SK-N-SH (cell line): Measurements from ENCODE around the gene CXCL16. TPM values are rescaled to one million over a fixed set of nuclear protein-coding genes. Genes with fewer than 3 reads are reported as not detected.

ENCODE experiments used
- CTCF ChIA-PET: fragments of 300-600, 350-600 bp; formaldehyde crosslinking; extraction: SDS; loops from one replicate; lab custom pipeline; 2021; lab: Yijun Ruan, JAX
- POLR2A ChIA-PET: fragments of 350-600 bp; sonication (Branson Sonifier 250); formaldehyde crosslinking; extraction: SDS; loops from one replicate; lab custom pipeline; 2020; ENCODE audit warnings: antibody characterized with exemption, inconsistent platforms; lab: Yijun Ruan, JAX
- DNase-seq: peaks from one replicate; pipeline ENCODE4 v3.0.0; 2012
- H2AFZ ChIP-seq: fragments of 200-600 bp; sonication (generic); 2 replicates; pipeline ENCODE4 v1.8.1; 2016; ENCODE audit warnings: antibody characterized with exemption, mild to moderate bottlenecking, low read depth
- H3F3A ChIP-seq: fragments of 200-600 bp; sonication (generic); replicated peaks from 2 replicates; pipeline ENCODE3; 2016; ENCODE audit warnings: antibody characterized with exemption, mild to moderate bottlenecking; ENCODE audit not compliant: insufficient read depth
- H3K27ac ChIP-seq, 2 experiments: fragments of 200-500 bp in 1 of 2; fragments of 200-600 bp in 1 of 2; sonication (Bioruptor generic) in 1 of 2; sonication (generic), shearing (Covaris generic) in 1 of 2; 2 replicates each; pipeline versions ENCODE4 v1.5.1 to v1.6.1; 2014 to 2016; ENCODE audit warnings: low read depth in 2 of 2, inconsistent platforms in 1 of 2, low read length in 1 of 2, mild to moderate bottlenecking in 1 of 2, mixed read lengths in 1 of 2
- H3K27me3 ChIP-seq: fragments of 200-600 bp; sonication (generic), shearing (Covaris generic); 2 replicates; pipeline ENCODE4 v1.6.1; 2016; ENCODE audit warnings: mixed run types; ENCODE audit not compliant: insufficient read depth
- H3K36me3 ChIP-seq, 2 experiments: fragments of 200-500 bp in 1 of 2; fragments of 200-600 bp in 1 of 2; sonication (Bioruptor generic) in 1 of 2; sonication (generic) in 1 of 2; replicated peaks in 1 of 2; 2 replicates each; pipeline versions ENCODE3 to v1.5.1; 2014 to 2016; ENCODE audit warnings: low read length in 1 of 2, mild to moderate bottlenecking in 1 of 2; ENCODE audit not compliant: insufficient read depth in 2 of 2, control insufficient read depth in 1 of 2
- H3K4me1 ChIP-seq, 2 experiments: fragments of 200-500 bp in 1 of 2; fragments of 200-600 bp in 1 of 2; sonication (Bioruptor generic) in 1 of 2; sonication (generic), shearing (Covaris generic) in 1 of 2; 2 replicates each; pipeline versions ENCODE4 v1.5.1 to v1.6.1; 2014 to 2016; ENCODE audit warnings: low read depth in 1 of 2, low read length in 1 of 2, mixed run types in 1 of 2; ENCODE audit not compliant: insufficient read depth in 2 of 2, control insufficient read depth in 1 of 2
- H3K4me2 ChIP-seq: fragments of 200-600 bp; sonication (generic), shearing (Covaris generic); 2 replicates; pipeline ENCODE4 v1.6.1; 2017; ENCODE audit warnings: mixed run types
- H3K4me3 ChIP-seq, 2 experiments: fragments of 200-500 bp in 1 of 2; fragments of 200-600 bp in 1 of 2; sonication (Bioruptor generic) in 1 of 2; sonication (generic), shearing (Covaris generic) in 1 of 2; 2 replicates each; pipeline versions ENCODE4 v1.5.1 to v1.8.1; 2014 to 2016; ENCODE audit warnings: low read depth in 2 of 2, inconsistent platforms in 1 of 2, low read length in 1 of 2, mild to moderate bottlenecking in 1 of 2, mixed read lengths in 1 of 2, moderate library complexity in 1 of 2
- H3K79me2 ChIP-seq: fragments of 200-600 bp; sonication (generic); 2 replicates; pipeline ENCODE4 v1.8.1; 2017; ENCODE audit warnings: mild to moderate bottlenecking; ENCODE audit not compliant: insufficient read depth
- H3K9ac ChIP-seq: fragments of 200-600 bp; sonication (generic); 2 replicates; pipeline ENCODE4 v1.6.1; 2017; ENCODE audit warnings: mixed run types
- H3K9me2 ChIP-seq: fragments of 200-600 bp; sonication (generic); 2 replicates; pipeline ENCODE4 v1.6.1; 2017; ENCODE audit warnings: mixed run types
- H3K9me3 ChIP-seq: fragments of 200-600 bp; sonication (generic); 2 replicates; pipeline ENCODE4 v1.6.1; 2017; ENCODE audit warnings: mixed run types, mild to moderate bottlenecking, moderate library complexity
- H4K20me1 ChIP-seq: fragments of 200-600 bp; sonication (generic); 2 replicates; pipeline ENCODE4 v1.6.1; 2017; ENCODE audit warnings: mild to moderate bottlenecking, mixed run types; ENCODE audit not compliant: insufficient read depth
- EP300 ChIP-seq, 2 experiments: IDR thresholded peaks; 2 replicates each; pipeline versions ENCODE4 v1.4.0 to v1.6.1; 2012; ENCODE audit warnings: borderline replicate concordance in 1 of 2, low read depth in 1 of 2, low read length in 1 of 2
- EZH2phosphoT487 ChIP-seq: fragments of 200-600 bp; sonication (generic); IDR thresholded peaks from 2 replicates; pipeline ENCODE4 v1.6.1; 2017; ENCODE audit warnings: low read depth, mixed run types, mild to moderate bottlenecking, antibody characterized with exemption, moderate library complexity, borderline replicate concordance
- FOXJ3 ChIP-seq: sonication (generic); formaldehyde crosslinking; IDR thresholded peaks from 2 replicates; pipeline ENCODE4 v1.5.1; 2020; ENCODE audit warnings: mild to moderate bottlenecking, missing genetic modification reagents
- FOXM1 ChIP-seq: IDR thresholded peaks from 2 replicates; pipeline ENCODE4 v1.4.0; 2012; ENCODE audit warnings: low read depth, mild to moderate bottlenecking
- GABPA ChIP-seq: IDR thresholded peaks from 2 replicates; pipeline ENCODE4 v1.4.0; 2012; ENCODE audit warnings: low read depth, mild to moderate bottlenecking
- GATA2 ChIP-seq: sonication (generic); formaldehyde crosslinking; IDR thresholded peaks from 2 replicates; pipeline ENCODE4 v1.5.0; 2020; ENCODE audit warnings: mild to moderate bottlenecking, missing genetic modification reagents
- NFIC ChIP-seq: IDR thresholded peaks from 2 replicates; pipeline ENCODE4 v1.4.0; 2012; ENCODE audit warnings: borderline replicate concordance
- NRF1 ChIP-seq: IDR thresholded peaks from 2 replicates; pipeline ENCODE4 v1.6.1; 2012; ENCODE audit warnings: low read depth, mild to moderate bottlenecking, low read length
- POLR2AphosphoS5 ChIP-seq: IDR thresholded peaks from 2 replicates; pipeline ENCODE4 v1.6.1; 2012; ENCODE audit warnings: low read depth, low read length
- RFX5 ChIP-seq: IDR thresholded peaks from 2 replicates; pipeline ENCODE4 v1.6.1; 2012; ENCODE audit warnings: mild to moderate bottlenecking, improper control_type of control experiment, low read length
- RXRA ChIP-seq: IDR thresholded peaks from 2 replicates; pipeline ENCODE4 v1.4.0; 2012; ENCODE audit warnings: low read depth, mild to moderate bottlenecking, borderline replicate concordance
- SMC3 ChIP-seq: IDR thresholded peaks from 2 replicates; pipeline ENCODE4 v1.6.1; 2012; ENCODE audit warnings: low read depth, low read length, improper control_type of control experiment
- TAF1 ChIP-seq: IDR thresholded peaks from 2 replicates; pipeline ENCODE4 v1.6.1; 2012; ENCODE audit warnings: low read depth, mild to moderate bottlenecking, low read length, moderate library complexity, borderline replicate concordance
- TCF12 ChIP-seq: IDR thresholded peaks from 2 replicates; pipeline ENCODE4 v1.4.0; 2012
- ZBTB33 ChIP-seq: IDR thresholded peaks from 2 replicates; pipeline ENCODE4 v1.4.0; 2012; ENCODE audit warnings: low read depth, borderline replicate concordance
- WGBS: methylation state at CpG from one replicate; pipeline ENCODE4 v1.1.6; 2017; ENCODE audit warnings: low lambda C conversion rate; 5-methylcytosine and 5-hydroxymethylcytosine counted together
- polyA plus RNA-seq, 3 experiments: library from polyadenylated mRNA; depleted of rRNA; stranded (reverse); fragments of >200 nt; gene quantifications; 2 replicates each; pipeline ENCODE4 v1.2.3, GENCODE V29; 2012
- TF ChIP-seq, protein P1 (sequence below): fragments of 200-600 bp; sonication (generic); IDR thresholded peaks from 2 replicates; pipeline ENCODE4 v1.6.1; 2017; ENCODE audit warnings: antibody characterized with exemption, mild to moderate bottlenecking, moderate library complexity
- TF ChIP-seq, protein P2 (sequence below): IDR thresholded peaks from 2 replicates; pipeline ENCODE4; 2012

The CXCL16 gene
- polyA plus RNA-seq, 1 of the 3 experiments (the other 2 are of a cell fraction): 4.3 TPM

DNA sequence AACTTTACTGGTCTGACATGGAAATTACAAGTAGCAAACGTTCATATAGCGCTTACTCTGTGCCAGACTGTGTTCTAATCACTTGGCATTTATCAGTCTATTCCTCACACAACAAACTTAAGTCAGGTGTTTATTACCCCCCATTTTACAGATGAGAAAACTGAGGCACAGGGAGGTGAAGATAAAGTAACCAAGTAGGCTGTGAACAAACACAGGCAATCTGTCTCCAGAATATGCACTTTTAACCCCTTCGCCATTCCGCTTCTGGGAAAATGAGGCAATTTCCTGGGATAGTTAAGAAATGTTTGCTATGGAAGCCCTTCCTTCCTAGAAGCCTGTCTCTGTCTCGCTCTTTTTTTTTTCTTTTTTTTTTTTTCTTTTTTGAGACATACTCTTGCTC, 12.2 kb upstream of the CXCL16 start:
- 43% methylated on average over 5 of the region's 5 CpGs for WGBS
- DNase-seq: no peak

More for the DNA sequence above, 12.2 kb upstream of the CXCL16 start:
- peaks cover 5% of the 10 kb centered on the region for H3F3A ChIP-seq
- CTCF ChIA-PET: no interaction called here
- TF ChIP-seq EP300 (IDR thresholded peaks at IDR 0.05; ENCODE audit: borderline replicate concordance in 1 of 2, low read depth in 1 of 2, low read length in 1 of 2): no peak
- TF ChIP-seq SMC3: no peak
- TF ChIP-seq FOXJ3 (CRISPR knock-in tag): no peak
- TF ChIP-seq, protein P1, sequence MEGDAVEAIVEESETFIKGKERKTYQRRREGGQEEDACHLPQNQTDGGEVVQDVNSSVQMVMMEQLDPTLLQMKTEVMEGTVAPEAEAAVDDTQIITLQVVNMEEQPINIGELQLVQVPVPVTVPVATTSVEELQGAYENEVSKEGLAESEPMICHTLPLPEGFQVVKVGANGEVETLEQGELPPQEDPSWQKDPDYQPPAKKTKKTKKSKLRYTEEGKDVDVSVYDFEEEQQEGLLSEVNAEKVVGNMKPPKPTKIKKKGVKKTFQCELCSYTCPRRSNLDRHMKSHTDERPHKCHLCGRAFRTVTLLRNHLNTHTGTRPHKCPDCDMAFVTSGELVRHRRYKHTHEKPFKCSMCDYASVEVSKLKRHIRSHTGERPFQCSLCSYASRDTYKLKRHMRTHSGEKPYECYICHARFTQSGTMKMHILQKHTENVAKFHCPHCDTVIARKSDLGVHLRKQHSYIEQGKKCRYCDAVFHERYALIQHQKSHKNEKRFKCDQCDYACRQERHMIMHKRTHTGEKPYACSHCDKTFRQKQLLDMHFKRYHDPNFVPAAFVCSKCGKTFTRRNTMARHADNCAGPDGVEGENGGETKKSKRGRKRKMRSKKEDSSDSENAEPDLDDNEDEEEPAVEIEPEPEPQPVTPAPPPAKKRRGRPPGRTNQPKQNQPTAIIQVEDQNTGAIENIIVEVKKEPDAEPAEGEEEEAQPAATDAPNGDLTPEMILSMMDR: no peak
- no peak for TF ChIP-seq TCF12
- no peak for TF ChIP-seq POLR2AphosphoS5
- TF ChIP-seq RFX5: no peak
- no peak for TF ChIP-seq ZBTB33
- TF ChIP-seq, protein P2, sequence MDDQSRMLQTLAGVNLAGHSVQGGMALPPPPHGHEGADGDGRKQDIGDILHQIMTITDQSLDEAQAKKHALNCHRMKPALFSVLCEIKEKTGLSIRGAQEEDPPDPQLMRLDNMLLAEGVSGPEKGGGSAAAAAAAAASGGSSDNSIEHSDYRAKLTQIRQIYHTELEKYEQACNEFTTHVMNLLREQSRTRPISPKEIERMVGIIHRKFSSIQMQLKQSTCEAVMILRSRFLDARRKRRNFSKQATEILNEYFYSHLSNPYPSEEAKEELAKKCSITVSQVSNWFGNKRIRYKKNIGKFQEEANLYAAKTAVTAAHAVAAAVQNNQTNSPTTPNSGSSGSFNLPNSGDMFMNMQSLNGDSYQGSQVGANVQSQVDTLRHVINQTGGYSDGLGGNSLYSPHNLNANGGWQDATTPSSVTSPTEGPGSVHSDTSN: no peak
- no peak for TF ChIP-seq NRF1
- no peak for TF ChIP-seq NFIC
- TF ChIP-seq GABPA: no peak
- TF ChIP-seq FOXM1: no peak
- TF ChIP-seq TAF1: no peak
- TF ChIP-seq GATA2 (CRISPR knock-in tag): no peak
- no peak for TF ChIP-seq RXRA
- no peak for TF ChIP-seq EZH2phosphoT487
- TF ChIP-seq, all 33 proteins: peak for 0
- Histone ChIP-seq H3K79me2 (no peaks in the 10 kb centered on the region), H2AFZ (no peak overlapping the region), H4K20me1 (no peaks in the 10 kb centered on the region), H3K9ac (no peak overlapping the region), H3K4me1 (no peaks in the 10 kb centered on the region; a peak in 1 of 4 replicates), H3K36me3 (no peaks in the 10 kb centered on the region), H3K4me3 (no peak overlapping the region), H3K4me2 (no peak overlapping the region), H3K9me2 (no peaks in the 10 kb centered on the region), H3K27me3 (peaks cover 83% of the 10 kb centered on the region), H3K27ac (no peak overlapping the region), H3K9me3 (no peaks in the 10 kb centered on the region)
- POLR2A ChIA-PET: no interaction called here
